Neural progenitor cell (in vitro differentiated cells): ENCODE measurements around the gene IL17RA. TPM values are rescaled to one million over a fixed set of nuclear protein-coding genes. Genes with fewer than 3 reads are reported as not detected.

Experiments used
- DNase-seq: peaks from one replicate; pipeline ENCODE4 v3.0.0-alpha.2; 2016; ENCODE audit warnings: low spot score
- H2AFZ ChIP-seq: fragments of 200-600 bp; sonication (generic); replicated peaks from 2 replicates; pipeline ENCODE4 v1.6.1; 2016; ENCODE audit warnings: antibody characterized with exemption
- H3F3A ChIP-seq: fragments of 200-600 bp; sonication (generic); 2 replicates; pipeline ENCODE4 v1.6.1; 2016; ENCODE audit warnings: antibody characterized with exemption, low read depth
- H3K27ac ChIP-seq: fragments of 200-600 bp; sonication (generic); 2 replicates; pipeline ENCODE4 v1.5.1; 2016; ENCODE audit warnings: mild to moderate bottlenecking
- H3K27me3 ChIP-seq: fragments of 200-600 bp; sonication (generic); 2 replicates; pipeline ENCODE4 v1.6.1; 2016; ENCODE audit warnings: mild to moderate bottlenecking, moderate library complexity
- H3K36me3 ChIP-seq: fragments of 200-600 bp; sonication (generic); 2 replicates; pipeline ENCODE4 v1.5.1; 2016
- H3K4me1 ChIP-seq: fragments of 200-600 bp; sonication (generic); 2 replicates; pipeline ENCODE4 v1.6.1; 2016; ENCODE audit warnings: mixed run types
- H3K4me2 ChIP-seq: fragments of 200-600 bp; sonication (generic); 2 replicates; pipeline ENCODE4 v1.6.1; 2016
- H3K4me3 ChIP-seq: fragments of 200-600 bp; sonication (generic); 2 replicates; pipeline ENCODE4 v1.5.1; 2016
- H3K79me2 ChIP-seq: fragments of 200-600 bp; sonication (generic); 2 replicates; pipeline ENCODE4 v1.6.1; 2016; ENCODE audit warnings: low read depth
- H3K9ac ChIP-seq: fragments of 200-600 bp; sonication (generic); 2 replicates; pipeline ENCODE4 v1.6.1; 2016
- H3K9me3 ChIP-seq: fragments of 200-600 bp; sonication (generic); 2 replicates; pipeline ENCODE4 v1.5.1; 2016; ENCODE audit warnings: low read depth
- H4K20me1 ChIP-seq: fragments of 200-600 bp; sonication (generic); 2 replicates; pipeline ENCODE4 v1.6.1; 2016; ENCODE audit warnings: low read depth
- H3K27ac Mint-ChIP-seq: 3 replicates; pipeline ENCODE4 v1.8.0; 2021; ENCODE audit warnings: mixed read lengths
- H3K27me3 Mint-ChIP-seq: 2 replicates; pipeline ENCODE4 v1.8.0; 2022; ENCODE audit warnings: low read depth, mild to moderate bottlenecking, inconsistent platforms, moderate library complexity, mixed read lengths; ENCODE audit not compliant: insufficient read depth
- H3K36me3 Mint-ChIP-seq: 3 replicates; pipeline ENCODE4 v1.8.0; 2021; ENCODE audit warnings: mixed read lengths
- H3K4me1 Mint-ChIP-seq: 3 replicates; pipeline ENCODE4 v1.8.0; 2021; ENCODE audit warnings: mixed read lengths
- H3K4me3 Mint-ChIP-seq: 3 replicates; pipeline ENCODE4 v1.8.0; 2021; ENCODE audit warnings: mild to moderate bottlenecking, moderate library complexity, mixed read lengths
- H3K9me3 Mint-ChIP-seq: 3 replicates; pipeline ENCODE4 v1.8.0; 2020; ENCODE audit warnings: mixed read lengths
- CTCF ChIP-seq: fragments of 200-600 bp; sonication (generic); IDR thresholded peaks from 2 replicates; pipeline ENCODE4 v1.5.1; 2017; ENCODE audit warnings: antibody characterized with exemption, mild to moderate bottlenecking
- EZH2 ChIP-seq: fragments of 200-600 bp; sonication (generic); IDR thresholded peaks from 2 replicates; pipeline ENCODE4 v1.6.1; 2017; ENCODE audit warnings: antibody characterized with exemption, mild to moderate bottlenecking, moderate library complexity
- EZH2phosphoT487 ChIP-seq: fragments of 200-600 bp; sonication (generic); IDR thresholded peaks from 2 replicates; pipeline ENCODE4 v1.6.1; 2017; ENCODE audit warnings: antibody characterized with exemption
- total RNA-seq: library from RNA; depleted of rRNA; stranded (reverse); fragments of >200 nt; gene quantifications from 2 replicates; pipeline ENCODE4 v1.2.3, GENCODE V29; 2015; ENCODE audit warnings: low replicate concordance

IL17RA gene
- total RNA-seq, 1 donor from 2014 or later: 5.2 TPM

GRCh38 chr22:17133137-17133536, 48.3 kb downstream of the IL17RA start:
- no peaks in the 10 kb centered on the region for H3K9me3 Mint-ChIP-seq
- Histone ChIP-seq H3K4me3 (no peak overlapping the region), H3K9me3 (no peaks in the 10 kb centered on the region), H3K79me2 (no peaks in the 10 kb centered on the region), H2AFZ (no peak overlapping the region), H3K27ac (no peak overlapping the region), H3K27me3 (no peaks in the 10 kb centered on the region), H3F3A (peaks cover 8% of the 10 kb centered on the region), H3K4me2 (no peak overlapping the region), H3K4me1 (peaks cover 8% of the 10 kb centered on the region), H3K9ac (no peak overlapping the region), H4K20me1 (peaks cover 4% of the 10 kb centered on the region), H3K36me3 (no peaks in the 10 kb centered on the region)
- H3K27ac Mint-ChIP-seq: no peak overlapping the region
- peaks cover 12% of the 10 kb centered on the region for H3K36me3 Mint-ChIP-seq
- peaks cover 9% of the 10 kb centered on the region for H3K27me3 Mint-ChIP-seq
- DNase-seq: no peak
- H3K4me3 Mint-ChIP-seq: no peak overlapping the region
- H3K4me1 Mint-ChIP-seq: peaks cover 15% of the 10 kb centered on the region
- TF ChIP-seq EZH2phosphoT487 (no peak), CTCF (no peak), EZH2 (no peak)

DNA sequence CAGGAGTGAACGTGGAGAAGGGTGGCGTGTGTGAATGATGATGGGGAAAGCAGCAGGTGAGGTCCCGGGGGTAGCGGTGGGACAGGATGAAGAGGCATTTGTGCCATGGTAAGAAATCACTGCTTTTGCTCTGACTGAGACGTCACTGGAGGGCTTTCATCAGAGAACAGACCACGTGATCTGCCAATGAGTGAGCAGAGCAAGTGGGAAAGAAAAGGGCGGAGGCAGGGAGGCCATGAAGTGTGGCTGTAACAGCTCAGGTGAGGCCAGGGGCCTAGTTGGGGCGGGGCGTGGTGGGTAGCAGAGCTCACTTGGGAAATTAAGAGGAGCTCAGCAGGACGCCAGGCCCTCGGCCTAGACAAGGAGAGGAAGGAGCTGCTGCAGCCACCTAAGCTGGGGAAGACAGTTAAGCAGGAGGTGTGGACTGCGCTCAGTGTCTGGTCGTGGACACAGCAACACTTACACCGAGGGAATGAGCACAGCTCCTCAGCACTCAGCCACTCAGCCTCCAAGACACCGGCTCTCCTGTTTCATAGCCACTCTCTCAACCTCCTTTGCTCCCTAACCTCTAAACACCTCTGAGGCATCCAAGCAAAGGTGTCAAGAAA, 50.5 kb downstream of the IL17RA start:
- Histone ChIP-seq H3K9ac (no peak overlapping the region), H3K27me3 (no peaks in the 10 kb centered on the region), H4K20me1 (peaks cover 4% of the 10 kb centered on the region), H2AFZ (no peak overlapping the region), H3K4me1 (peaks cover 8% of the 10 kb centered on the region), H3K4me3 (no peak overlapping the region), H3F3A (peaks cover 8% of the 10 kb centered on the region), H3K4me2 (no peak overlapping the region), H3K36me3 (no peaks in the 10 kb centered on the region), H3K79me2 (no peaks in the 10 kb centered on the region), H3K27ac (no peak overlapping the region), H3K9me3 (no peaks in the 10 kb centered on the region)
- peaks cover 4% of the 10 kb centered on the region for H3K27me3 Mint-ChIP-seq
- DNase-seq: no peak
- H3K4me3 Mint-ChIP-seq: no peak overlapping the region
- H3K9me3 Mint-ChIP-seq: no peaks in the 10 kb centered on the region
- TF ChIP-seq EZH2 (no peak), CTCF (no peak), EZH2phosphoT487 (no peak)
- H3K27ac Mint-ChIP-seq: peak overlapping the region; percentile 68
- peaks cover 12% of the 10 kb centered on the region for H3K36me3 Mint-ChIP-seq
- H3K4me1 Mint-ChIP-seq: peaks cover 13% of the 10 kb centered on the region

GRCh38 chr22:17137170-17137569, 52.4 kb downstream of the IL17RA start:
- Histone ChIP-seq H3K79me2 (no peaks in the 10 kb centered on the region), H3K4me3 (no peak overlapping the region), H3K27me3 (no peaks in the 10 kb centered on the region), H3K4me1 (peaks cover under 1% of the 10 kb centered on the region), H4K20me1 (peaks cover 4% of the 10 kb centered on the region), H3K27ac (no peak overlapping the region), H2AFZ (no peak overlapping the region), H3K4me2 (no peak overlapping the region), H3F3A (peaks cover 1% of the 10 kb centered on the region), H3K36me3 (no peaks in the 10 kb centered on the region), H3K9me3 (no peaks in the 10 kb centered on the region), H3K9ac (no peak overlapping the region)
- no peaks in the 10 kb centered on the region for H3K9me3 Mint-ChIP-seq
- H3K27me3 Mint-ChIP-seq: peaks cover 2% of the 10 kb centered on the region
- H3K4me1 Mint-ChIP-seq: no peaks in the 10 kb centered on the region
- no peak for DNase-seq
- H3K4me3 Mint-ChIP-seq: no peak overlapping the region
- H3K27ac Mint-ChIP-seq: no peak overlapping the region
- peaks cover 16% of the 10 kb centered on the region for H3K36me3 Mint-ChIP-seq
- no peak for TF ChIP-seq EZH2

DNA sequence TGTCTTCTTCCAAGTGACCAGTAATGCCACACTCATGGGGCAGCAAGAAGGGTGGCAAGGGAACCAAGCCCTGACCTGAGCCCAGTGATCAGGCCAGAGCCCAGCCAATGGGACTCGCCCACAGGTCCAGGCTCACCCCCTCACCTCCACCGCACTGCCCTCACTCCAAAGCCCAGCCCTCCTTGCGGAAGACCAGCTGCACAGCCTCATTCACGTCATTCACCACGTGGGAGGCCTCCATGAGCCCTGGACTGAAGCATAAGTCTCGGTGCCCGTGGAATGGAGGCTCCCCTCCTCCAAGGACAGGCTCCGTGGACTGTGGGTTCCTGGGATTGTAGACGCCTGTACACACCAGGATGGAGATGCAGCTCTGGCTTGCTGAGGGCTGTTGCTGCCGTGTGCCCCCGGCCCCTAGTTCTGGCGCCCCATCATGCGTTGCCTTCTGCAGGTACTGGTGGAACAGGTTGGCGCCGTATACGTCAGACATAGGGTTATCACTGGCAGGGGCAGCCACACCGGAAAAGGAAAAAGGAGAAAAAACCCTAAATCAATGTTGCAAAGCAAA, 53.1 kb downstream of the IL17RA start:
- H3K4me2 ChIP-seq: no peak overlapping the region
- Mint-ChIP-seq H3K27me3 (peaks cover 2% of the 10 kb centered on the region), H3K36me3 (peaks cover 22% of the 10 kb centered on the region), H3K4me3 (no peak overlapping the region), H3K9me3 (no peaks in the 10 kb centered on the region), H3K27ac (no peak overlapping the region), H3K4me1 (no peaks in the 10 kb centered on the region)
- H4K20me1 ChIP-seq: peaks cover 8% of the 10 kb centered on the region
- H3K9me3 ChIP-seq: no peaks in the 10 kb centered on the region
- H3K4me3 ChIP-seq: no peak overlapping the region
- no peaks in the 10 kb centered on the region for H3F3A ChIP-seq
- TF ChIP-seq CTCF: no peak
- no peak for TF ChIP-seq EZH2phosphoT487
- no peak for TF ChIP-seq EZH2
- no peaks in the 10 kb centered on the region for H3K79me2 ChIP-seq
- H3K36me3 ChIP-seq: no peaks in the 10 kb centered on the region
- H3K27ac ChIP-seq: no peak overlapping the region
- DNase-seq: no peak
- H3K9ac ChIP-seq: no peak overlapping the region
- H3K4me1 ChIP-seq: no peaks in the 10 kb centered on the region
- no peaks in the 10 kb centered on the region for H3K27me3 ChIP-seq
- H2AFZ ChIP-seq: no peak overlapping the region
